Embryonic facial prominence (tissue), 1 donor: ENCODE measurements around the gene G6PC1.
"Not testable (repeated sequence)": the region's sequence is repeated elsewhere in the genome, so short reads cannot be mapped to it uniquely, and the experiment has no call there.

ENCODE experiments used
- DNase-seq: peaks from one replicate; pipeline ENCODE4 v3.0.0-alpha.2; 2016; ENCODE audit errors: extremely low spot score

The G6PC1 gene

DNA sequence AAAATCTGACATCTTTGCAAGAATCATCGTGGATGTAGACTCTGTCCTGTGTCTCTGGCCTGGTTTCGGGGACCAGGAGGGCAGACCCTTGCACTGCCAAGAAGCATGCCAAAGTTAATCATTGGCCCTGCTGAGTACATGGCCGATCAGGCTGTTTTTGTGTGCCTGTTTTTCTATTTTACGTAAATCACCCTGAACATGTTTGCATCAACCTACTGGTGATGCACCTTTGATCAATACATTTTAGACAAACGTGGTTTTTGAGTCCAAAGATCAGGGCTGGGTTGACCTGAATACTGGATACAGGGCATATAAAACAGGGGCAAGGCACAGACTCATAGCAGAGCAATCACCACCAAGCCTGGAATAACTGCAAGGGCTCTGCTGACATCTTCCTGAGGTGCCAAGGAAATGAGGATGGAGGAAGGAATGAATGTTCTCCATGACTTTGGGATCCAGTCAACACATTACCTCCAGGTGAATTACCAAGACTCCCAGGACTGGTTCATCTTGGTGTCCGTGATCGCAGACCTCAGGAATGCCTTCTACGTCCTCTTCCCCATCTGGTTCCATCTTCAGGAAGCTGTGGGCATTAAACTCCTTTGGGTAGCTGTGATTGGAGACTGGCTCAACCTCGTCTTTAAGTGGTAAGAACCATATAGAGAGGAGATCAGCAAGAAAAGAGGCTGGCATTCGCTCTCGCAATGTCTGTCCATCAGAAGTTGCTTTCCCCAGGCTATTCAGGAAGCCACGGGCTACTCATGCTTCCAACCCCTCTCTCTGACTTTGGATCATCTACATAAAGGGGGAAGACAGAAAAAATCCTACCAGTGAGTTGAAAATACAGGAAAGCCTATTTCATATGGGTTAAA lies at the start of gene G6PC1:
TSS of gene G6PC1 (plus strand) at position 340 of the 872 bp plus-strand sequence. CDS start at position 418, 78 bp downstream.
- DNase-seq = no peak

DNA sequence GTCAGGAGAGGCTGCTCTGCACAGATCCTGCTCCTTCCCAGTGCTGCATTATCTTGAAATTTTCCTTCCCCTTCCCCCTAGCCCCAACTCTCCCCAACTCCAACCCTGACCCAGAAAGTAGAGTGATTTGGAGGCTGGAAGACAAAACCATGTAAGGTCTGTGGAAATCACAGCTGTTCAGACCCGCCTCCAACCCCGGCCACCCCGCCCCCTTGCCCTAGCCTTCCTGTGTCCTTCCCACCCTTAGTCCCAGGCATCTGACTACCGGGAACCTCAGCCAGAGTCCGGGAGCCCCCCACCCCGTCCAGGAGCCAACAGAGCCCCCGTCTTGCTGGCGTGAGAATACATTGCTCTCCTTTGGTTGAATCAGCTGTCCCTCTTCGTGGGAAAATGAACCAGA lies 49.6 kb upstream of the G6PC1 start, which contains the start of gene AOC3:
TSS of gene AOC3 (plus strand) at position 246 of the 400 bp plus-strand sequence. CDS start at position 391, 145 bp downstream.
- DNase-seq = no peak

DNA sequence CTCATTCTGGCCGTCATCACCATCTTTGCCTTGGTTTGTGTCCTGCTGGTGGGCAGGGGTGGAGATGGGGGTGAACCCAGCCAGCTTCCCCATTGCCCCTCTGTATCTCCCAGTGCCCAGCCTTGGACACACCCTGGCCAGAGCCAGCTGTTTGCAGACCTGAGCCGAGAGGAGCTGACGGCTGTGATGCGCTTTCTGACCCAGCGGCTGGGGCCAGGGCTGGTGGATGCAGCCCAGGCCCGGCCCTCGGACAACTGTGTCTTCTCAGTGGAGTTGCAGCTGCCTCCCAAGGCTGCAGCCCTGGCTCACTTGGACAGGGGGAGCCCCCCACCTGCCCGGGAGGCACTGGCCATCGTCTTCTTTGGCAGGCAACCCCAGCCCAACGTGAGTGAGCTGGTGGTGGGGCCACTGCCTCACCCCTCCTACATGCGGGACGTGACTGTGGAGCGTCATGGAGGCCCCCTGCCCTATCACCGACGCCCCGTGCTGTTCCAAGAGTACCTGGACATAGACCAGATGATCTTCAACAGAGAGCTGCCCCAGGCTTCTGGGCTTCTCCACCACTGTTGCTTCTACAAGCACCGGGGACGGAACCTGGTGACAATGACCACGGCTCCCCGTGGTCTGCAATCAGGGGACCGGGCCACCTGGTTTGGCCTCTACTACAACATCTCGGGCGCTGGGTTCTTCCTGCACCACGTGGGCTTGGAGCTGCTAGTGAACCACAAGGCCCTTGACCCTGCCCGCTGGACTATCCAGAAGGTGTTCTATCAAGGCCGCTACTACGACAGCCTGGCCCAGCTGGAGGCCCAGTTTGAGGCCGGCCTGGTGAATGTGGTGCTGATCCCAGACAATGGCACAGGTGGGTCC lies 49.0 kb upstream of the G6PC1 start:
- DNase-seq = not testable (repeated sequence)

DNA sequence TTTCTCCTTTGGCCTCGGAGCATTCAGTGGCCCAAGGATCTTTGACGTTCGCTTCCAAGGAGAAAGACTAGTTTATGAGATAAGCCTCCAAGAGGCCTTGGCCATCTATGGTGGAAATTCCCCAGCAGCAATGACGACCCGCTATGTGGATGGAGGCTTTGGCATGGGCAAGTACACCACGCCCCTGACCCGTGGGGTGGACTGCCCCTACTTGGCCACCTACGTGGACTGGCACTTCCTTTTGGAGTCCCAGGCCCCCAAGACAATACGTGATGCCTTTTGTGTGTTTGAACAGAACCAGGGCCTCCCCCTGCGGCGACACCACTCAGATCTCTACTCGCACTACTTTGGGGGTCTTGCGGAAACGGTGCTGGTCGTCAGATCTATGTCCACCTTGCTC lies 48.2 kb upstream of the G6PC1 start:
- DNase-seq = no peak

DNA sequence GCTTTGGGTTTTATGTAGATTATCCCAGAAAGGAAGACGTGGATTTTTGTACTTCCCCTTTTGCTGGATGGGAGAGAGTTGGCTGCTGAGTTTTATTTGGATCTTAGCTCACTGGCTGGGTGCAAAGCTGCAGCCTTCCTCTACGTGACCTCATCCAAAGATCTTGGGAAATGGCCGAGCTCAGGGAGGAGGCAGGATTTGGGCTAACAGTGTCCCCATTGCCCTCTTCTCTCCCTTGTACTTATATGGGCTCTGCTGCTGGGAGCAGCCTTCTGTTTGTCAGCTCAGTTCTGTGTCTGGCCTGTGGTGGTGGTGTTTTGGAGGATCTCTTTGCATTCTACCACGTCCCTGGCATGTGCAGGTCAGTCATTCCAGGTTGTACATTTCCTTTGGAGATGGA lies 47.6 kb upstream of the G6PC1 start:
- DNase-seq = no peak

DNA sequence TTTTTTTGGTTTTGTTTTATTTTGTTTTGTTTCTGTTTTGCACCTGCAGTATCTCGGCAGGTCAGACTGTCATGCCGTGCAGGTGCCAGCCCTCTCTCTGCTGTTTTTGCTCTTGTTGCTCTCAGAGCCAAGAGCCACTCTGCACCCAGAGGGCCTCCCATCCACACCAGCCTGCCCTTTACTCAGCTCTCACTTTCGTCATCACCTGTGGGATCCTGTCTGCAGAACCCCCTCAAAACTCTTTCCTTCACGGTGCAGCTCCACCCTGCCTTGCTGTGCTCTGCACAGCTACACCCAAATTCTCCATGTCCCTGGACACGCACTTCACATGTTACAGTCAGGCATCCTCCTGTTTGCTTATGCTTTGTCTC lies 47.0 kb upstream of the G6PC1 start:
- DNase-seq = no peak

DNA sequence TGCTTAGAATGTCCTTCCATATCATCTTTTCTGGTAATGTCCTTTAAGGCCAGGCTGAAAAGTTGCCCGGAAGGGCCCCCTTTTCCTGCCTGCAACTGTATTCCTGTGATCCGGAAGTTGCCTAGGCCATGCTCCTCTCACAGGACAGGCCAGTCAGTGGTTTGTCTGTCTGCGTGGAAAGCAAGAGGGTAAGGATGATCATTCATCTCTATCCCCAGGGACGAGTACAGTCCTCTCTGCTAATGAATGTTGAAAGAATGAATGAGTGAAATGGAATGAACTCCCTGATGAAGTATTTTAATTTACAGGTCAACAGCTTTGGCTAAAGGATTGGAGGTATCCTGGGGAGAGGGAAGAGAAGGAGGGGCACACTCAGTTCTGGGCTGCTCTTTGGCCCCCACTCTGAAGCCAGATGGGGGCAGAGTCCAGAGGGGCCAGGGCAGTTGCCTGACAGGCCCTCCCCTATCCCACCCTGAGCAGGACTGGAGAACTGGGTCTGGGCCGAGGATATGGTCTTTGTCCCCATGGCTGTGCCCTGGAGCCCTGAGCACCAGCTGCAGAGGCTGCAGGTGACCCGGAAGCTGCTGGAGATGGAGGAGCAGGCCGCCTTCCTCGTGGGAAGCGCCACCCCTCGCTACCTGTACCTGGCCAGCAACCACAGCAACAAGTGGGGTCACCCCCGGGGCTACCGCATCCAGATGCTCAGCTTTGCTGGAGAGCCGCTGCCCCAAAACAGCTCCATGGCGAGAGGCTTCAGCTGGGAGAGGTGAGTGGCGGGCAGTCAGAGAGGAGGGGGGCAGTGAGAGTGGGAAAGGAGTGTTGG lies 46.4 kb upstream of the G6PC1 start:
- DNase-seq = no peak

DNA sequence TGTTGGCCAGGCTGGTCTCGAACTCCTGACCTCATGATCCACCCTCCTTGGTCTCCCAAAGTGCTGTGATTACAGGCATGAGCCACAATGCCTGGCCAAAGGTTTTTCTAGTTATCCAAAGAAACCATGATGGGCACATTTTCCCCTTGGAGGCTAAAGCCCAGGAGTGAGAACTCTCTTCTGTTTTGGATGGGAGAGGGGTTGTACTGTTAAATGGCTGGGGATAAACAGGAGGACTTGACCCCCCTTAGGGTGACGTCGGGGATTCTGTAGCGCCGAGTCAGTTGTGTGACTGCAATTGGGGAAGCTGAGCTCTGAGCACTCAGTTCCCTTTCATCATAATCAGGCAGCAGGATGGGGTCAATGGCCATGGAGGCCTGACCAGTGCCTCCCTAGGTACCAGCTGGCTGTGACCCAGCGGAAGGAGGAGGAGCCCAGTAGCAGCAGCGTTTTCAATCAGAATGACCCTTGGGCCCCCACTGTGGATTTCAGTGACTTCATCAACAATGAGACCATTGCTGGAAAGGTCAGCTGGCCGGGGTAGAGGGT lies 45.5 kb upstream of the G6PC1 start:
- no peak for DNase-seq

DNA sequence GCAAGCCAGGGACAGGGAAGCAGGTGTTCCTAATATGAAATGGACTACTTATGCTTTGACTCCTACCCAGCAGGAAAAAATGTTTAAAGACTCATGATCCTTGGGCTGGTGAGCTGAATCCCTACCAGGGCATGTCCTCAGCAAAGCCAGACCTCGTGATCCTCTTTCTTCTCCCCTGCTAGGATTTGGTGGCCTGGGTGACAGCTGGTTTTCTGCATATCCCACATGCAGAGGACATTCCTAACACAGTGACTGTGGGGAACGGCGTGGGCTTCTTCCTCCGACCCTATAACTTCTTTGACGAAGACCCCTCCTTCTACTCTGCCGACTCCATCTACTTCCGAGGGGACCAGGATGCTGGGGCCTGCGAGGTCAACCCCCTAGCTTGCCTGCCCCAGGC lies 44.5 kb upstream of the G6PC1 start:
- not testable (repeated sequence) for DNase-seq

DNA sequence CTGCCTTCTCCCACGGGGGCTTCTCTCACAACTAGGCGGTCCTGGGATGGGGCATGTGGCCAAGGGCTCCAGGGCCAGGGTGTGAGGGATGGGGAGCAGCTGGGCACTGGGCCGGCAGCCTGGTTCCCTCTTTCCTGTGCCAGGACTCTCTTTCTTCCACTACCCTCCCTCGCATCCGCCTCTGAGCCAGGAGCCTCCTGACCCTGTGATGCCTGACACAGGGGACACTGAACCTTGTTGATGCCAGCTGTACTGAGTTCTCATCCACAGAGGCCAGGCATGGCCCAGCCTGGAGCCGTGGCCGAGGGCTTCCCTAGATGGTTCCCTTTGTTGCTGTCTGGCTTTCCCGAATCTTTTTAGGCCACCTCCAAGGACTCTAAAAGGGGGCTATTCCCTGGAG lies 44.1 kb upstream of the G6PC1 start:
- DNase-seq = not testable (repeated sequence)

DNA sequence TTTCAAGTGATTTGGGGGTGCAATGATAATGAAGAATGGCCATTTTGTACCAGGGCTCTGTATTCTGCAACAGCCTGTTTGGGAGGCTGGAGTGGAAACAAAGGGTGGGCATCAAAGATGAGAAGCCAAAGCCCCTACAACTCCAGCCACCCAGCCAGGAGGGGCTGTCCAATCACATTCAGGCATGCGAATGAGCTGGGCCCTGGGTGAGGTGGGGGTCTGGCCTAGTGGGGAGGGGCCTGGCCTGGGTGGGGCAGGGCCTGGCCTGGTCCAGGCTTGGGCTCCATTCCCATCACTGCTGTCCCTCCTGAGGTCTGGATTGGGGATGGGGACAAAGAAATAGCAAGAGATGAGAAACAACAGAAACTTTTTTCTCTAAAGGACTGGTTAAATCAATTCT lies 43.2 kb upstream of the G6PC1 start:
- no peak for DNase-seq

DNA sequence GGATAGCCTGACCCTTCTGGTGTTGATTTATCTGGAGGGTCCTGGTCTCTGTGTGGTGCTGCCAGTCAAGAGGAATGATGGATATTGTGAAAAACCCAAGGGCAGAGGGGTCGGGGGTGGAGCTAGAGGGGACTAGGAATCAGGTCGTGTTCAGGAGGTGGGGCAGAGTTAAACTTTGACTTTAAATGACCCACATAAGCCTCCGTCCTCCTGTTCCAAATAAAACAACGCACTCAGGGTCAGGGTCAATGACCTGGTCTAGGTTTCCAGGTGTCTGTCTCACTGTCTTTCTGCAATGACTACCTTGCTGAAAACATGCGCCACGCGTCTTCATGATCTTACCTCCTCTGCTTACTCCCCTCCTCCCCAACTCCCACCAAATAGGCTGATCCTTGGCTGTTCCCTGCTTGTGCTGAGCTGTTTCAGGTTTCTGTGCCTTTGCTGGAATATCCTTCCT lies 34.9 kb upstream of the G6PC1 start:
- no peak for DNase-seq

DNA sequence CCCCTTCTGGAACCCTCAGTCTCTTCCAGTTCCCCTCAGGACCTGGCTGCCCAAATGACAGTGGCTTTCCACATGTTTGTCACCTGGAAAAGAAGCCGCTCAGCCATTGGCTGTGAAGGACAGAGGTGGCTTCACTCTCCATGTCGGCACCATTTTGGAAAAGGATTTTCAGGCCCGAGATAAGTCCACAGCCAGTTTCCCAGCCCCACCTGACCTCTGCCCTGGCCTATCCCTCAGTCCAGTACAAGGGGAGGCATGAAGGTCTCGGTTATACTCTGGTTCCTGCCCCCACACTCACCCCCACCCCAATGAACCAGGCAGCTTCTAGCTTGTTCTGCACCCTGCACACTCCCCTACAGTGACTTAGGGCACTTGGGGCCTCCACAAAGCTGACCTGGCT lies 34.4 kb upstream of the G6PC1 start:
- DNase-seq = no peak

DNA sequence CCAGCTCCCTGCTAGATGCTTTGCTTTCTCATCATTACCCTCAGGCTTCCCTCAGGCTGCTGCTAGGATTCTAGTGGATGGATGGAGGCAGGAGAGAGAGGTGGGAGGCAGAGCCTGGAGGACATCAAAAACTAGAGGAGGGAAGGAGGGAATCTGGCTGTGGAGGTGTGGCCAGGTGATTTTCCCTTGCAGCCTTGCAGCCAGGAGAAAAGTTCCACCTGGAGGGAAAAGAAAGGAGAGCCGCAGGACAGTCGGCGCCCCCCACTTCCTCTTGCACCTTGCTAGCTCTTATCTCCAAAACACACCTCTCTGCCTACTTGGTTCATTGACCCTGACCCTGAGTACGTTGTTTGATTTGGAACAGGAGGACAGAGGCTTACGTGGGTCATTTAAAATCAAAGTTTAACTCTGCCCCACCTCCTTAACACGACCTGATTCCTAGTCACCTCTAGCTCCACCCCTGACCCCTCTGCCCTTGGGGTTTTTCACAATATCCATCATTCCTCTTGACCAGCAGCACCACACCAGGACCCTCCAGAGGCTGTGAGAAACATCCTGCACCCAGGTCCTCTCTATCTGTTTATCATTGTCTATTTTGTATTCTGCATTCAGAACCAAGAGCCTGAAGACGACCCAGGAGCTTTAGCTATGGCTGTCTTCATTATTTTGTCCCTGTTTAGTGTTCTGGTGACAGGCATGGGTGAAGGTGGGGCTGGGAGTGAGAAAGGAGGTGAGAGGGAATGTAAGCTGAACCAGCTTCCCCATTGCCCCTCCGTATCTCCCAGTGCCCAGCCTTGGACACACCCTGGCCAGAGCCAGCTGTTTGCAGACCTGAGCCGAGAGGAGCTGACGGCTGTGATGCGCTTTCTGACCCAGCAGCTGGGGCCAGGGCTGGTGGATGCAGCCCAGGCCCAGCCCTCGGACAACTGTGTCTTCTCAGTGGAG lies 33.7 kb upstream of the G6PC1 start:
- no peak for DNase-seq

DNA sequence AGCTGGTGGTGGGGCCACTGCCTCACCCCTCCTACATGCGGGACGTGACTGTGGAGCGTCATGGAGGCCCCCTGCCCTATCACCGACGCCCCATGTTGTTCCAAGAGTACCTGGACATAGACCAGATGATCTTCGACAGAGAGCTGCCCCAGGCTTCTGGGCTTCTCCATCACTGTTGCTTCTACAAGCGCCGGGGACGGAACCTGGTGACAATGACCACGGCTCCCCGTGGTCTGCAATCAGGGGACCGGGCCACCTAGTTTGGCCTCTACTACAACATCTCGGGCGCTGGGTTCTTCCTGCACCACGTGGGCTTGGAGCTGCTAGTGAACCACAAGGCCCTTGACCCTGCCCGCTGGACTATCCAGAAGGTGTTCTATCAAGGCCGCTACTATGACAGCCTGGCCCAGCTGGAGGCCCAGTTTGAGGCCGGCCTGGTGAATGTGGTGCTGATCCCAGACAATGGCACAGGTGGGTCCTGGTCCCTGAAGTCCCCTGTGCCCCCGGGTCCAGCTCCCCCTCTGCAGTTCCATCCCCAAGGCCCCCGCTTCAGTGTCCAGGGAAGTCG lies 32.8 kb upstream of the G6PC1 start:
- DNase-seq = not testable (repeated sequence)

DNA sequence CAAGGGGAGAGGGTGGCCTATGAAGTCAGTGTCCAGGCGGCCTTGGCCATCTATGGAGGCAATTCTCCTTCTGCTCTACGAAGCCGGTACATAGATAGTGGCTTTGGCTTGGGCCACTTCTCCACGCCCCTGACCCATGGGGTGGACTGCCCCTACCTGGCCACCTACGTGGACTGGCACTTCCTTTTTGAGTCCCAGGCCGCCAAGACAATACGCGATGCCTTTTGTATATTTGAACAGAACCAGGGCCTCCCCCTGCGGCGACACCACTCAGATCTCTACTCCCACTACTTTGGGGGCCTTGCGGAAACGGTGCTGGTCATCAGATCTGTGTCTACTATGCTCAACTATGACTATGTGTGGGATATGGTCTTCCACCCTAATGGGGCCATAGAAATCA lies 32.3 kb upstream of the G6PC1 start:
- no peak for DNase-seq

DNA sequence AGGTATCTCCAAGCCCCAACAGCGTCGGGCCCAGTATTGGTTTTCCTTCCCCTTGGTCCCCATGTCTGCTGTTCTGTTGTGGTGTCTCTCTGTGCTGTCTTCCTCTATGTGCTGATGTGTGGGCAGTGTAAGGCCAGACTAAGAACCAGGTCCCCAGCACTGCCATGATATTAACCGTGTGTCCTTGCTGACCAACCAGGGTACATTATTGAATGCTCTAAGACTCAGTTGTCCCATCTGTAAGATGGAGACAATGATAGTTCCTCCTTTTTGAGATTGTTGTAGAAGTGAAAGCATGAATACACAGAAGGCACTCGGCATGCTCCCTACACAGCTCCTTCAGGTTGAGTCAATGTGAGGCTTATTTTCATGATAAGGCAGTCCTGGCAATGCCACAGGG lies 29.0 kb upstream of the G6PC1 start:
- DNase-seq = no peak

DNA sequence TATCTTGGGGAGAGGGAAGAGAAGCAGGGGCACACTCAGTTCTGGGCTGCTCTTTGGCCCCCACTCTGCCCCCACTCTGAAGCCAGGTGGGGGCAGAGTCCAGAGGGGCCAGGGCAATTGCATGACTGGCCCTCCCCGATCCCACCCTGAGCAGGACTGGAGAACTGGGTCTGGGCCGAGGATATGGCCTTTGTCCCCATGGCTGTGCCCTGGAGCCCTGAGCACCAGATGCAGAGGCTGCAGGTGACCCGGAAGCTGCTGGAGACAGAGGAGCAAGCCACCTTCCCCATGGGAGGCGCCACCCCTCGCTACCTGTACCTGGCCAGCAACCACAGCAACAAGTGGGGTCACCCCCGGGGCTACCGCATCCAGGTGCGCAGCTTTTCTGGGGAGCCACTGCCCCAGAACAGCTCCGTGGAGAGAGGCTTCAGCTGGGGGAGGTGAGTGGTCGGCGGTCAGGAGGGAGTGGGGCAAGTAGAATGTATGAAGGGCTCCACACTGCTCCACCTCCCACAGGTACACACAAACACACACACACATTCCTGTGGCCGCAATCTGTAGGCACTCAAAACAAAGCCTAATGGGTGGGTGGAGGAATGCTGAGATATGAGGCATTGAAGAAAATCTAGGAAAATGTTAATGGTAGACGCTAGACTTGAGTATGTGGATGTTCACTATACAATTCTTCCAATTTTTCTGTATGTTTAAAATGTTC lies 28.2 kb upstream of the G6PC1 start:
- DNase-seq = no peak

DNA sequence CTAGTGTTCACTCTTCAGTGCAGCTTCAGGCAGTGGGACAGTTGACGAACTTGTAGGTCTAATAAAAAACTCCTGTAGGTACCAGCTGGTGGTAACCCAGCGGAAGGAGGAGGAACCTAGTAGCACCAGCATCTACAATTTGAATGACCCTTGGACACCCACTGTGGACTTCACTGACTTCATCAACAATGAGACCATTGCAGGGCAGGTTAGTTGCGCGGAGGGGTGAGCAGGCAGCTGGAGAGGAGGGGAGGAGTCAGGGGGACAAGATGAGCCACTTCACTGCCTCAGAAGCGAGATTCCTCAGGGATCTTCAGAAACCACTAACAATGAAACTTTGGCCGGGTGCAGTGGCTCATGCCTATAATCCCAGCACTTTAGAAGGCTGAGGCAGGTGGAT lies 27.3 kb upstream of the G6PC1 start:
- no peak for DNase-seq
